BE2C (cell line): Measurements from ENCODE around the gene CUL1.

ENCODE experiments used
- DNase-seq: peaks from one replicate; pipeline ENCODE4 v3.0.0-alpha.2; 2020
- H3K27me3 ChIP-seq: fragments of 250-450 bp; sonication (Bioruptor Pico); 2 replicates; pipeline ENCODE4 v1.5.1; 2020; ENCODE audit warnings: mild to moderate bottlenecking
- H3K36me3 ChIP-seq: fragments of 250-450 bp; sonication (Bioruptor Pico); 2 replicates; pipeline ENCODE4 v1.5.1; 2020; ENCODE audit warnings: mild to moderate bottlenecking
- H3K4me1 ChIP-seq: fragments of 250-450 bp; sonication (Bioruptor Pico); 2 replicates; pipeline ENCODE4 v1.5.1; 2020
- H3K4me3 ChIP-seq: 2 replicates; pipeline ENCODE4 v1.5.1; 2011; ENCODE audit warnings: low read depth, low read length
- H3K9me3 ChIP-seq: fragments of 250-450 bp; sonication (Bioruptor Pico); 2 replicates; pipeline ENCODE4 v1.5.1; 2020
- TF ChIP-seq, protein P1 (sequence below): IDR thresholded peaks from 2 replicates; pipeline ENCODE4 v1.5.1; 2012; ENCODE audit warnings: mild to moderate bottlenecking, low read depth, low read length

The CUL1 gene

DNA sequence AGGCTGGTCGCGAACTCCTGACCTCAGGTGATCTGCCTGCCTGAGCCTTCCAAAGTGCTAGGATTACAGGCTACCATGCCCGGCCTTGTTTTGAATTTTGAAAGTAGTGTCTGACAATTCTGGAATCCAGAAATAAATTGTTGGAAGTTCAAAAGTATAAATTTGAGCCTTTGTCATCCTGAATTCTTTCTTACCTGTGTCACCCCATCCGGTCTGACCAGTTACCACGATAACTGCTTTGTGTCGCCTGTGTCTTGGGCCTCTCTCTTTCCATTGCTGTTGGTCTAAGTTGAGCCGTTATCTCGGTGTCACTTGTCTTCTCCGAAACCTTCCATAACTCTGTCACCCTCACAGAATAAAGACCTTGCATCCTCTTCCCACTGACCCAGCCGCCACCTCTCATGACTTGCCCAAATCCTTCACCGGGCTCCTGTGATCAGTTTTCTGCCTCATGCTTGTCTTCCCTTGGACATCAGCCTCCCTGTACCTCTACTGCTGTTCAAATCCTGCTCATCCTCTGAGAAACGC lies 18.6 kb downstream of the CUL1 start:
- TF ChIP-seq, protein P1, sequence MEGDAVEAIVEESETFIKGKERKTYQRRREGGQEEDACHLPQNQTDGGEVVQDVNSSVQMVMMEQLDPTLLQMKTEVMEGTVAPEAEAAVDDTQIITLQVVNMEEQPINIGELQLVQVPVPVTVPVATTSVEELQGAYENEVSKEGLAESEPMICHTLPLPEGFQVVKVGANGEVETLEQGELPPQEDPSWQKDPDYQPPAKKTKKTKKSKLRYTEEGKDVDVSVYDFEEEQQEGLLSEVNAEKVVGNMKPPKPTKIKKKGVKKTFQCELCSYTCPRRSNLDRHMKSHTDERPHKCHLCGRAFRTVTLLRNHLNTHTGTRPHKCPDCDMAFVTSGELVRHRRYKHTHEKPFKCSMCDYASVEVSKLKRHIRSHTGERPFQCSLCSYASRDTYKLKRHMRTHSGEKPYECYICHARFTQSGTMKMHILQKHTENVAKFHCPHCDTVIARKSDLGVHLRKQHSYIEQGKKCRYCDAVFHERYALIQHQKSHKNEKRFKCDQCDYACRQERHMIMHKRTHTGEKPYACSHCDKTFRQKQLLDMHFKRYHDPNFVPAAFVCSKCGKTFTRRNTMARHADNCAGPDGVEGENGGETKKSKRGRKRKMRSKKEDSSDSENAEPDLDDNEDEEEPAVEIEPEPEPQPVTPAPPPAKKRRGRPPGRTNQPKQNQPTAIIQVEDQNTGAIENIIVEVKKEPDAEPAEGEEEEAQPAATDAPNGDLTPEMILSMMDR, result no peak
- Histone ChIP-seq H3K4me3 (no peak overlapping the region), H3K4me1 (peaks cover 8% of the 10 kb centered on the region), H3K27me3 (no peaks in the 10 kb centered on the region), H3K36me3 (no peaks in the 10 kb centered on the region), H3K9me3 (no peaks in the 10 kb centered on the region)
- DNase-seq, result no peak

- TF ChIP-seq, protein P1, result no peak
- no peak for DNase-seq
- Histone ChIP-seq H3K4me1 (no peaks in the 10 kb centered on the region), H3K4me3 (no peak overlapping the region), H3K36me3 (no peaks in the 10 kb centered on the region), H3K9me3 (no peaks in the 10 kb centered on the region), H3K27me3 (no peaks in the 10 kb centered on the region)
Observed at GRCh38 chr7:148718431-148718830, 19.7 kb downstream of the CUL1 start.

DNA sequence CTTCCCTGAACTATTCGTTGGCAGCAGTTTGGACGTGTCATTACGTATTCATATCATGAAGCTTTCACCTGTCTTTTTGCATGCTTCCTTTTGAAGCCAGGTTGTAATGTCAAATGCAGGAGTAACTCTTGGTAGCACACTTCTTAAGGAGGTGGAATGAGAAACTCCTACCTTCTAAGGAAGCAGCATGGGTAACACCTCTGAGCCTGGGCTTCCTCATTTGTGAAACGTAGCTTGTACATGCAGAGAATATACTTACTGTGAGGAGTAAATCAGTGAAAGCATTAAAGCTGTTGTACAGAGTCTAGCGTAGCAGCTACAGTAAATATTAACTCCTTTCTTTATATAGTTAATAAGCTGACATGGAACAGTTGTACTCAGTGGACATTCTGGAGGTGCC lies 21.1 kb downstream of the CUL1 start:
- Histone ChIP-seq H3K36me3 (no peaks in the 10 kb centered on the region), H3K27me3 (no peaks in the 10 kb centered on the region), H3K4me3 (no peak overlapping the region), H3K4me1 (no peaks in the 10 kb centered on the region), H3K9me3 (no peaks in the 10 kb centered on the region)
- TF ChIP-seq, protein P1, result no peak
- DNase-seq, result no peak

- no peak for DNase-seq
- H3K9me3 ChIP-seq, result no peaks in the 10 kb centered on the region
- no peaks in the 10 kb centered on the region for H3K36me3 ChIP-seq
- no peaks in the 10 kb centered on the region for H3K4me1 ChIP-seq
- no peak overlapping the region for H3K4me3 ChIP-seq
- TF ChIP-seq, protein P1, result no peak
- H3K27me3 ChIP-seq, result no peaks in the 10 kb centered on the region
Observed at GRCh38 chr7:148720472-148720871, 21.8 kb downstream of the CUL1 start.

GRCh38 chr7:148721390-148721789 lies 22.7 kb downstream of the CUL1 start:
- Histone ChIP-seq H3K27me3 (no peaks in the 10 kb centered on the region), H3K36me3 (no peaks in the 10 kb centered on the region), H3K4me1 (no peaks in the 10 kb centered on the region), H3K9me3 (no peaks in the 10 kb centered on the region), H3K4me3 (no peak overlapping the region)
- TF ChIP-seq, protein P1, result no peak
- no peak for DNase-seq

- Histone ChIP-seq H3K27me3 (no peaks in the 10 kb centered on the region), H3K4me1 (no peaks in the 10 kb centered on the region), H3K36me3 (no peaks in the 10 kb centered on the region), H3K9me3 (no peaks in the 10 kb centered on the region), H3K4me3 (no peak overlapping the region)
- TF ChIP-seq, protein P1, result no peak
- no peak for DNase-seq
Observed at GRCh38 chr7:148722340-148723165, 23.9 kb downstream of the CUL1 start.
